ENCODE measurements around the gene WNT9A.

The WNT9A gene

GRCh38 chr1:227915564-227916553, 31.9 kb downstream of the WNT9A start:
- no peak for DNase-seq (ENCODE audit: low spot score)
- TF ChIP-seq CTCF (IDR thresholded peaks at IDR 0.05; ENCODE audit: extremely low read depth, missing control alignments) = no peak

GRCh38 chr1:227914801-227915563, 32.8 kb downstream of the WNT9A start:
- no peak for DNase-seq (ENCODE audit: low spot score)
- no peak for TF ChIP-seq CTCF (IDR thresholded peaks at IDR 0.05; ENCODE audit: extremely low read depth, missing control alignments)

GRCh38 chr1:227913764-227914721, 33.7 kb downstream of the WNT9A start:
- TF ChIP-seq CTCF (IDR thresholded peaks at IDR 0.05; ENCODE audit: extremely low read depth, missing control alignments) = no peak
- DNase-seq (ENCODE audit: low spot score) = no peak

GRCh38 chr1:227913396-227913763, 34.4 kb downstream of the WNT9A start:
- DNase-seq (ENCODE audit: low spot score) = no peak
- TF ChIP-seq CTCF (IDR thresholded peaks at IDR 0.05; ENCODE audit: extremely low read depth, missing control alignments) = no peak

GRCh38 chr1:227912866-227913265, 34.9 kb downstream of the WNT9A start:
- TF ChIP-seq CTCF (IDR thresholded peaks at IDR 0.05; ENCODE audit: extremely low read depth, missing control alignments) = no peak

GRCh38 chr1:227911376-227911775, 36.4 kb downstream of the WNT9A start:
- TF ChIP-seq CTCF (IDR thresholded peaks at IDR 0.05; ENCODE audit: extremely low read depth, missing control alignments) = no peak

More at GRCh38 chr1:227912866-227913265, 34.9 kb downstream of the WNT9A start:
- no peak for DNase-seq (ENCODE audit: low spot score)

More at GRCh38 chr1:227911376-227911775, 36.4 kb downstream of the WNT9A start:
- DNase-seq (ENCODE audit: low spot score) = no peak

All from GM20000 (cell line).